Testis (tissue), 3 donors: ENCODE results near the gene EFNB2. TPM values are rescaled to one million over a fixed set of nuclear protein-coding genes. Genes with fewer than 3 reads are reported as not detected.

Experiments used
- DNase-seq: peaks from one replicate; pipeline ENCODE4 v3.0.0-alpha.2; 2019
- H3K27ac ChIP-seq, 2 donors: fragments of 200-600 bp; sonication (generic); one replicate each; pipeline ENCODE4 v1.5.1; 2019
- H3K27me3 ChIP-seq: fragments of 200-600 bp; sonication (generic); one replicate; pipeline ENCODE4 v1.5.1; 2019
- H3K36me3 ChIP-seq: fragments of 200-600 bp; sonication (generic); one replicate; pipeline ENCODE4 v1.5.1; 2017; ENCODE audit warnings: low read depth; ENCODE audit errors: missing control alignments
- H3K4me1 ChIP-seq: fragments of 200-600 bp; sonication (generic); one replicate; pipeline ENCODE4 v1.5.1; 2019
- H3K4me3 ChIP-seq, 2 donors: fragments of 200-600 bp; sonication (generic); one replicate each; pipeline ENCODE4 v1.5.1; 2017 to 2019
- H3K9me3 ChIP-seq: fragments of 200-600 bp; sonication (generic); one replicate; pipeline ENCODE4 v1.5.1; 2017
- CTCF ChIP-seq, 3 experiments: fragments of 450-650 bp in 2 of 3; fragments of 200-600 bp in 1 of 3; sonication (generic) in 1 of 3; IDR thresholded peaks; one replicate each; pipeline ENCODE4 v1.5.1; 2016 to 2019; ENCODE audit warnings: antibody characterized with exemption in 3 of 3, mild to moderate bottlenecking in 2 of 3, moderate library complexity in 1 of 3
- POLR2A ChIP-seq: fragments of 450-650 bp; IDR thresholded peaks from one replicate; pipeline ENCODE4 v1.6.1; 2017; ENCODE audit warnings: antibody characterized with exemption, mild to moderate bottlenecking, moderate library complexity
- WGBS, 2 donors: methylation state at CpG; one replicate each; pipeline ENCODE4 v1.1.5; 2018; 5-methylcytosine and 5-hydroxymethylcytosine counted together
- intact Hi-C: fragments of 100-400 bp; cut with DNase I; formaldehyde crosslinking; loops from one replicate; pipeline ENCODE4 v1.15.1; 2023; ENCODE audit warnings: low total_unique reads
- polyA plus RNA-seq: library from polyadenylated mRNA; stranded (reverse); fragments of 350-450 nt; fragmentation: Illumina TruSeq; extraction: RNeasy Lipid Tissue Mini Kit (QIAGEN cat#74804); gene quantifications from one replicate; pipeline ENCODE4 v1.2.3, GENCODE V29; 2014; ENCODE audit warnings: low read depth, low replicate concordance; ENCODE audit not compliant: insufficient read depth
- total RNA-seq, 2 donors: library from RNA; depleted of rRNA; stranded (reverse); fragments of >200 nt; gene quantifications; one replicate each; pipeline ENCODE4 v1.2.3, GENCODE V29; 2016

EFNB2 gene
- total and polyA plus RNA-seq, 3 donors from 2014 or later: 17.4 to 37.7 (median 24.7) TPM

- no peak for DNase-seq
- intact Hi-C loops: no loop called here
- Histone ChIP-seq H3K4me3 (no peak overlapping the region), H3K27me3 (no peaks in the 10 kb centered on the region), H3K4me1 (peaks cover 8% of the 10 kb centered on the region), H3K36me3 (no peaks in the 10 kb centered on the region), H3K9me3 (no peaks in the 10 kb centered on the region), H3K27ac (no peak overlapping the region)
- TF ChIP-seq POLR2A (no peak), CTCF (IDR thresholded peaks at IDR 0.05) (no peak)
- WGBS, 2 donors: 93 to 95% methylated on average over 7 of the region's 7 CpGs
These were observed 57.3 kb downstream of the EFNB2 start for GRCh38 chr13:106478116-106478515.

GRCh38 chr13:106477303-106477702 lies 58.2 kb downstream of the EFNB2 start:
- no peaks in the 10 kb centered on the region for H3K9me3 ChIP-seq
- intact Hi-C loops: no loop called here
- DNase-seq: no peak
- H3K27ac ChIP-seq: no peak overlapping the region
- H3K4me3 ChIP-seq: no peak overlapping the region
- H3K27me3 ChIP-seq: no peaks in the 10 kb centered on the region
- H3K4me1 ChIP-seq: peaks cover 12% of the 10 kb centered on the region
- 90 to 99% methylated on average over 5 of the region's 5 CpGs for WGBS, 2 donors
- no peaks in the 10 kb centered on the region for H3K36me3 ChIP-seq
- TF ChIP-seq CTCF (IDR thresholded peaks at IDR 0.05) (no peak), POLR2A (no peak)

- no peak overlapping the region for H3K27ac ChIP-seq
- intact Hi-C loops: no loop called here
- H3K4me1 ChIP-seq: peaks cover 13% of the 10 kb centered on the region
- 64 to 77% methylated on average over 3 of the region's 3 CpGs for WGBS, 2 donors
- no peaks in the 10 kb centered on the region for H3K27me3 ChIP-seq
- no peak for DNase-seq
- no peaks in the 10 kb centered on the region for H3K36me3 ChIP-seq
- H3K9me3 ChIP-seq: no peaks in the 10 kb centered on the region
- H3K4me3 ChIP-seq: no peak overlapping the region
- TF ChIP-seq POLR2A: no peak
- TF ChIP-seq CTCF (IDR thresholded peaks at IDR 0.05): no peak
These were observed 59.6 kb downstream of the EFNB2 start for GRCh38 chr13:106475852-106476251.

- no peaks in the 10 kb centered on the region for H3K9me3 ChIP-seq
- H3K4me3 ChIP-seq: no peak overlapping the region
- H3K36me3 ChIP-seq: no peaks in the 10 kb centered on the region
- intact Hi-C loops: no loop called here
- peaks cover 13% of the 10 kb centered on the region for H3K4me1 ChIP-seq
- no peak for DNase-seq
- no peaks in the 10 kb centered on the region for H3K27me3 ChIP-seq
- TF ChIP-seq CTCF (IDR thresholded peaks at IDR 0.05): no peak
- no peak overlapping the region for H3K27ac ChIP-seq
- 58 to 66% methylated on average over 6 of the region's 6 CpGs for WGBS, 2 donors
These were observed 60.5 kb downstream of the EFNB2 start for GRCh38 chr13:106474912-106475311.

- intact Hi-C loops: no loop called here
- TF ChIP-seq CTCF (IDR thresholded peaks at IDR 0.05): no peak
- TF ChIP-seq POLR2A: no peak
- DNase-seq: peak; percentile 45
- Histone ChIP-seq H3K4me1 (peaks cover 15% of the 10 kb centered on the region), H3K4me3 (no peak overlapping the region), H3K27me3 (no peaks in the 10 kb centered on the region), H3K9me3 (no peaks in the 10 kb centered on the region), H3K27ac (no peak overlapping the region), H3K36me3 (no peaks in the 10 kb centered on the region)
- WGBS, 2 donors: 79% methylated on average over 9 of the region's 9 CpGs
These were observed 62.3 kb downstream of the EFNB2 start for GRCh38 chr13:106473154-106473553.
